Activated T-cell treated with anti-CD3 and anti-CD28 coated beads, Interleukin-2, amount 50 U/mL, for 4 hours (primary cell): ENCODE data around the gene ATP6V0C. TPM values are rescaled to one million over a fixed set of nuclear protein-coding genes. Genes with fewer than 3 reads are reported as not detected.
"Not testable (repeated sequence)": the region's sequence is repeated elsewhere in the genome, so short reads cannot be mapped to it uniquely, and the experiment has no call there.

Source experiments
- ATAC-seq, 2 donors: fragments of 200-7000 bp; cut with Tn5 transposase; one replicate each; pipeline ENCODE4 v1.10.0; 2021
- DNase-seq: peaks from one replicate; pipeline ENCODE4 v3.0.0-alpha.2; 2020
- H3K27me3 Mint-ChIP-seq: one replicate; pipeline ENCODE4 v1.8.0; 2021; ENCODE audit warnings: low read depth, mixed read lengths
- H3K36me3 Mint-ChIP-seq: one replicate; pipeline ENCODE4 v1.8.0; 2022; ENCODE audit warnings: mixed read lengths; ENCODE audit not compliant: insufficient read depth
- H3K4me1 Mint-ChIP-seq: one replicate; pipeline ENCODE4 v1.8.0; 2021; ENCODE audit warnings: low read depth, mixed read lengths
- H3K4me3 Mint-ChIP-seq: one replicate; pipeline ENCODE4 v1.8.0; 2021; ENCODE audit warnings: mild to moderate bottlenecking, moderate library complexity, mixed read lengths
- H3K9me3 Mint-ChIP-seq: one replicate; pipeline ENCODE4 v1.8.0; 2021; ENCODE audit warnings: mixed read lengths
- total RNA-seq, 3 donors: library from RNA; stranded (reverse); gene quantifications; one replicate each; pipeline ENCODE4 v1.2.1, GENCODE V29; 2021

ATP6V0C gene
- total RNA-seq, 3 donors from 2014 or later, result 184 to 198 (median 188) TPM

DNA sequence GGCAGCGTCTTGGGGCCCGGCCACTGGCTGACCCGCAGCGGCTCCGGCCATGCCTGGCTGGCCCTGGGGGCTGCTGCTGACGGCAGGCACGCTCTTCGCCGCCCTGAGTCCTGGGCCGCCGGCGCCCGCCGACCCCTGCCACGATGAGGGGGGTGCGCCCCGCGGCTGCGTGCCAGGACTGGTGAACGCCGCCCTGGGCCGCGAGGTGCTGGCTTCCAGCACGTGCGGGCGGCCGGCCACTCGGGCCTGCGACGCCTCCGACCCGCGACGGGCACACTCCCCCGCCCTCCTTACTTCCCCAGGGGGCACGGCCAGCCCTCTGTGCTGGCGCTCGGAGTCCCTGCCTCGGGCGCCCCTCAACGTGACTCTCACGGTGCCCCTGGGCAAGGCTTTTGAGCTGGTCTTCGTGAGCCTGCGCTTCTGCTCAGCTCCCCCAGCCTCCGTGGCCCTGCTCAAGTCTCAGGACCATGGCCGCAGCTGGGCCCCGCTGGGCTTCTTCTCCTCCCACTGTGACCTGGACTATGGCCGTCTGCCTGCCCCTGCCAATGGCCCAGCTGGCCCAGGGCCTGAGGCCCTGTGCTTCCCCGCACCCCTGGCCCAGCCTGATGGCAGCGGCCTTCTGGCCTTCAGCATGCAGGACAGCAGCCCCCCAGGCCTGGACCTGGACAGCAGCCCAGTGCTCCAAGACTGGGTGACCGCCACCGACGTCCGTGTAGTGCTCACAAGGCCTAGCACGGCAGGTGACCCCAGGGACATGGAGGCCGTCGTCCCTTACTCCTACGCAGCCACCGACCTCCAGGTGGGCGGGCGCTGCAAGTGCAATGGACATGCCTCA lies 41.9 kb upstream of the ATP6V0C start:
- ATAC-seq (no peak), DNase-seq (no peak)
- Mint-ChIP-seq H3K4me3 (no peak overlapping the region), H3K27me3 (peaks cover 34% of the 10 kb centered on the region), H3K9me3 (no peaks in the 10 kb centered on the region), H3K36me3 (no peaks in the 10 kb centered on the region), H3K4me1 (peaks cover 17% of the 10 kb centered on the region)

DNA sequence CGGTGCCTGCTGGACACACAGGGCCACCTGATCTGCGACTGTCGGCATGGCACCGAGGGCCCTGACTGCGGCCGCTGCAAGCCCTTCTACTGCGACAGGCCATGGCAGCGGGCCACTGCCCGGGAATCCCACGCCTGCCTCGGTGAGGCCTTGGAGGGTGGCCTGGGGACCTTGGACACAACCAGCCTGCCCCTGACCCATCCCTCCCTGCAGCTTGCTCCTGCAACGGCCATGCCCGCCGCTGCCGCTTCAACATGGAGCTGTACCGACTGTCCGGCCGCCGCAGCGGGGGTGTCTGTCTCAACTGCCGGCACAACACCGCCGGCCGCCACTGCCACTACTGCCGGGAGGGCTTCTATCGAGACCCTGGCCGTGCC lies 41.3 kb upstream of the ATP6V0C start:
- Mint-ChIP-seq H3K27me3 (peaks cover 29% of the 10 kb centered on the region), H3K36me3 (no peaks in the 10 kb centered on the region), H3K4me1 (peaks cover 17% of the 10 kb centered on the region), H3K4me3 (no peak overlapping the region), H3K9me3 (no peaks in the 10 kb centered on the region)
- no peak for DNase-seq
- ATAC-seq, result no peak

DNA sequence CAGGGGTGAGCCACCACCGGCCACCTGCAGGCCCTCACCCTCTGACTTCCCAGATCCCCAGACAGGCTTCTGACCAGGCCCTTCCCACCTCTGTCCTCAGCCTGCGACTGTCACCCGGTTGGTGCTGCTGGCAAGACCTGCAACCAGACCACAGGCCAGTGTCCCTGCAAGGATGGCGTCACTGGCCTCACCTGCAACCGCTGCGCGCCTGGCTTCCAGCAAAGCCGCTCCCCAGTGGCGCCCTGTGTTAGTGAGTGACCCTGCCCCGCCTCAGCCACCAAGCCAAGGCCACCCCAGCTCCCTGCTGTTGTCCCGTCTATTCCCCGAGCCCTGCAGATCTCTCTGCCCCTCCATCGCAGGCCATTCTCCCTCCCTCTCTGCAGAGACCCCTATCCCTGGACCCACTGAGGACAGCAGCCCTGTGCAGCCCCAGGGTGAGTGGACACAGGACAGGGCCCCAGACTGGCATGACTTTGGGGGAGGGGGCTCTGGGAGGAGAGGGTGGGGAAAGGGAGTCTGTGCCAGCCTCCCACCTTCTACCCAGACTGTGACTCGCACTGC lies 40.8 kb upstream of the ATP6V0C start:
- DNase-seq (no peak), ATAC-seq (no peak)
- Mint-ChIP-seq H3K4me3 (peak overlapping the region; percentile 69), H3K9me3 (no peaks in the 10 kb centered on the region), H3K27me3 (peaks cover 29% of the 10 kb centered on the region), H3K36me3 (no peaks in the 10 kb centered on the region), H3K4me1 (peaks cover 20% of the 10 kb centered on the region)

DNA sequence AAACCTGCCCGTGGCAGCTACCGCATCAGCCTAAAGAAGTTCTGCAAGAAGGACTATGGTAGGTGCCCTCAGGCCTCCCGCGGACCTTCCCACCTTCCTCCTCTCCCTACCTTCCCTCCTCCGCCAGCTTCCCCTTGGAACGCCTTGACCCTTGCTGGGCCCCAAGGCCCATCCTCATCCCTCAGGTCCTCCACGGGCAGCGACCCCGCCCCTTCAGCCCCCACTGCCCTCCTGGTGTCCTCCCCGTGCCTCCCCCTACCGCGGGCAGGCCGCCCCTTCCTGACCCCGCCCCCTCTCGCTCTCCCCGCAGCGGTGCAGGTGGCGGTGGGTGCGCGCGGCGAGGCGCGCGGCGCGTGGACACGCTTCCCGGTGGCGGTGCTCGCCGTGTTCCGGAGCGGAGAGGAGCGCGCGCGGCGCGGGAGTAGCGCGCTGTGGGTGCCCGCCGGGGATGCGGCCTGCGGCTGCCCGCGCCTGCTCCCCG lies 40.3 kb upstream of the ATP6V0C start:
- H3K27me3 Mint-ChIP-seq, result peaks cover 26% of the 10 kb centered on the region
- peaks cover 20% of the 10 kb centered on the region for H3K4me1 Mint-ChIP-seq
- DNase-seq (peak; percentile 21), ATAC-seq (peak in 1 of 2 donors; percentile 0)
- no peaks in the 10 kb centered on the region for H3K36me3 Mint-ChIP-seq
- H3K4me3 Mint-ChIP-seq, result peak overlapping the region; percentile 69
- no peaks in the 10 kb centered on the region for H3K9me3 Mint-ChIP-seq

GRCh38 chr16:2473999-2474876 lies 39.5 kb upstream of the ATP6V0C start:
- Mint-ChIP-seq H3K4me3 (peak overlapping the region; percentile 76), H3K9me3 (no peaks in the 10 kb centered on the region), H3K27me3 (peaks cover 23% of the 10 kb centered on the region), H3K4me1 (peaks cover 20% of the 10 kb centered on the region), H3K36me3 (no peaks in the 10 kb centered on the region)
- DNase-seq (peak; percentile 55), ATAC-seq (peak; percentile 64 to 66)

DNA sequence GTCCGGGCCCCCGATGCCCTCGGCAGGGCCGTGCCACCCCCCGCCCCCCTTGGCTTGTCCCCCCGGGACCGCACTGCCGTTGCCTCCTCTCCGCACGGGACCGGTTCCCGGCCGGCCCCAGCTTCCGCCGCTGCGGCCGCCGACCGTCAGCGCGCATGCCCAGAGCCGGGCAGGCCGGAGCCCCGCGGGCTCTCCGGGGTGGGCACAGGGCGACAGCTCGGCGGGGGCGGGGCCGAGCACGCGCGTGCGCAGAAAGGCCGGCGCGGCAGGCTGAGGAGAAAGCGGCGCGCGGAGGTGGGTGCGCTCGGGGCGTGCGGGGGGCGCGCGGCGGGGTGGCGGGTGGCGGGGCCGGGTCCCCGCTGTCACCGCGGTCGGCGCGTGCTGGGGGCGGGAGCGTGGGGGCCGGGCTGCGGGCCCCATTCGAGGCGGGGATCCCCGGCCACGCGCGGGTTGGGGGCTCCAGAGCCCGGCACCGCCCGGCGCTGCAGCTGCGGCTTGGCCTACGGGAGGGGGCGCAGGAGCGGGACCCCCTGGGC lies 38.8 kb upstream of the ATP6V0C start, which contains the start of gene TBC1D24:
TBC1D24 (plus strand) TSS at position 251 of the 536 bp plus-strand sequence. CDS start 21,022 bp downstream, outside the sequence.
- H3K4me1 Mint-ChIP-seq, result peaks cover 17% of the 10 kb centered on the region
- H3K27me3 Mint-ChIP-seq, result peaks cover 16% of the 10 kb centered on the region
- H3K9me3 Mint-ChIP-seq, result no peaks in the 10 kb centered on the region
- no peaks in the 10 kb centered on the region for H3K36me3 Mint-ChIP-seq
- H3K4me3 Mint-ChIP-seq, result peak within 1 kb of the TSS; percentile 76
- ATAC-seq, result peak; percentile 72 to 75
- peak; percentile 71 for DNase-seq

- ATAC-seq (peak; percentile 29 to 30), DNase-seq (peak; percentile 47)
- Mint-ChIP-seq H3K36me3 (no peaks in the 10 kb centered on the region), H3K4me3 (peak overlapping the region; percentile 71), H3K9me3 (no peaks in the 10 kb centered on the region), H3K27me3 (peaks cover 9% of the 10 kb centered on the region), H3K4me1 (peaks cover 17% of the 10 kb centered on the region)
These were observed 38.1 kb upstream of the ATP6V0C start for GRCh38 chr16:2475413-2476344.

DNA sequence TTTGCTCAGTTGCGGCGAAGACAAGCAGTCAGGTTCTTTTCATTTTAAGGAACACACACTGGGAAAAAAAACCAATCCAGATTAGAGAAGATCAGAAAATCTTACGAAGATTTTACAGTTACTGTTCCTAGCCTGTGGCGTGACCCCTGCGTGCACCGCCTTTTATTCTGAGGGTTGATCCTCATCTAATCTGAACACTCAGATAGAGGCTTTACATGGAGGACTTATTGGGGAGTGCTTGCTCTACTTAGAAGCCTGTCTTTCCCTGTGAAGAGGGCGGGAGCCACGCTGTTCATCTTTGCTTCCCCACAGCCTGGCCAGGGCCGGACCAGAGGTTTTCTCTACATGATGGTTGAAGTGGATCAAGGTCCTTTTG lies 37.4 kb upstream of the ATP6V0C start:
- ATAC-seq (no peak), DNase-seq (no peak)
- H3K9me3 Mint-ChIP-seq, result no peaks in the 10 kb centered on the region
- H3K36me3 Mint-ChIP-seq, result no peaks in the 10 kb centered on the region
- peaks cover 17% of the 10 kb centered on the region for H3K4me1 Mint-ChIP-seq
- H3K4me3 Mint-ChIP-seq, result peak overlapping the region; percentile 71
- peaks cover 8% of the 10 kb centered on the region for H3K27me3 Mint-ChIP-seq

DNA sequence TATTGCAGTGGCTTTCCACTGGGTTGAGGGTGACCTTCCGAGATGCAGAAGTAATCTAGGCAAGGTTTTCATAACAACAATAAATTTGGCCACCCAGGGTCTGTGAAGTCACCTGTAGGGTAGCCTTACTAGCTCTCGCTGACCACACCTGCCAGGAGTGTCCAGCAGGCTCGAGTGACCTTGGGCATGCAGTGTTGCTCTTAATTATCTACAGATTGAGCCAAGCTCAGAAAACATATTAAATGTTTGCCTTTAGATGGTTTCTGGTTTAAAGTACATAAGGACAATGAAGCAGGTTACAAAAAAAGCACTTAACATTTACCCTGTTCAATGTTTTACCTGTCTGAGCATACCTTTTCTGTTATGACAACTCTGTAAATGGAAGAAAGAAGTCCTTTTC lies 37.0 kb upstream of the ATP6V0C start:
- H3K36me3 Mint-ChIP-seq, result no peaks in the 10 kb centered on the region
- H3K4me1 Mint-ChIP-seq, result peaks cover 17% of the 10 kb centered on the region
- H3K4me3 Mint-ChIP-seq, result peak overlapping the region; percentile 71
- ATAC-seq (no peak), DNase-seq (no peak)
- H3K27me3 Mint-ChIP-seq, result peaks cover 8% of the 10 kb centered on the region
- H3K9me3 Mint-ChIP-seq, result no peaks in the 10 kb centered on the region

DNA sequence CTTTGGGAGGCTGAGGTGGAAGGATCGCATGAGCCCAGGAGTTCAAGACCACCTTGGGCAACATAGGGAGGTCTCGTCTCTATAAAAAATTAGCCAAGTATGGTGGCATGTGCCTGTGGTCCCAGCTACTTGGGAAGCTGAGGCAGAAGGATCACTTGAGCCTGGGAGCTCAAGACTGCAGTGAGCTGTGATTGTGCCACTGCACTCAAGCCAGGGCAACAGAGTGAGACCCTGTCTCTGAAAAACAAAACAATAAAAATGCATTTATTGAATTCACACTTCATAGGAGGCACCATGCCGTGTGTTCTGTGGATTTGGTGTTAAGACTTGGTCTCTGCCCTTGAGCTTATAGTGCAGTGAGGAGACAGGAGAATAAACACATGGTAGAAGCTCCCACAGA lies 36.4 kb upstream of the ATP6V0C start:
- DNase-seq (no peak), ATAC-seq (no peak)
- Mint-ChIP-seq H3K27me3 (peaks cover 8% of the 10 kb centered on the region), H3K9me3 (no peaks in the 10 kb centered on the region), H3K36me3 (no peaks in the 10 kb centered on the region), H3K4me1 (peaks cover 18% of the 10 kb centered on the region), H3K4me3 (no peak overlapping the region)

DNA sequence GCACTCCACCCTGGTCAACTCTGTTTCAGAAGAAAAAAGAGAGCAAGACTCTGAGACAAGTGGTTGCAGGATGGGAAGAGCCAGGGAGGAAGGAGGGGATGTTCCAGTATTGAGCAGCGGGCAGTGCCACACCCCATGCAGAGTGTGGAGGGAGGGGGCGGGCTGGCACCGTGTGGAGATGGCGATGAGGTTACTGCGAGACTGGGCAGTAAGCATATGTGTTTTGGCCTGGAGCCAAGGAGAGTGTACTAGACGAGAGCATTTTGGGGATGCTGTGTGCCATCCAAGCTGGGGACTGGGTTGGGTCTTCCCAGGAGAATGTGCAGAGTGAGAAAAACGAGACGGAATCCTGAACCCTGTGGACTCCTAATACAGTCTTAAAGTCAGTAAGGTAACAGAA lies 35.5 kb upstream of the ATP6V0C start:
- H3K36me3 Mint-ChIP-seq, result no peaks in the 10 kb centered on the region
- DNase-seq (no peak), ATAC-seq (no peak)
- no peaks in the 10 kb centered on the region for H3K9me3 Mint-ChIP-seq
- peaks cover 1% of the 10 kb centered on the region for H3K27me3 Mint-ChIP-seq
- peaks cover 14% of the 10 kb centered on the region for H3K4me1 Mint-ChIP-seq
- H3K4me3 Mint-ChIP-seq, result no peak overlapping the region

DNA sequence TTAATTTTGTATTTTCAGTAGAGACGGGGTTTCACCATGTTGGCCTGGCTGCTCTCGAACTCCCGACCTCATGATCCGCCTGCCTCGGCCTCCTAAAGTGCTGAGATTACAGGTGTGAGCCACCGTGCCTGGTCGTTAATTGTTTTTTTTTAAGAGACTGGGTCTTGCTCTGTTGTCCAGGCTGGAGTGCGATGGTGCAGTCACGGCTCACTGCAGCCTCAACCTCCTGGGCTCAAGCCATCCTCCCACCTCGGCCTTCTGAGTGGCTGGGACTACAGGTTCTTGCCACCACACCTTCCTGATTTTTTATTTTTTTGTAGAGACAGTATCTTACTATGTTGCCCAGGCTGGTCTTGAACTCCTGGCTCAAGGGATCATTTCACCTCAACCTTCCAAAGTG lies 33.8 kb upstream of the ATP6V0C start:
- ATAC-seq, H3K27me3 Mint-ChIP-seq, H3K36me3 Mint-ChIP-seq, DNase-seq, H3K9me3 Mint-ChIP-seq, H3K4me3 Mint-ChIP-seq: not testable (repeated sequence)
- peaks cover 13% of the 10 kb centered on the region for H3K4me1 Mint-ChIP-seq

DNA sequence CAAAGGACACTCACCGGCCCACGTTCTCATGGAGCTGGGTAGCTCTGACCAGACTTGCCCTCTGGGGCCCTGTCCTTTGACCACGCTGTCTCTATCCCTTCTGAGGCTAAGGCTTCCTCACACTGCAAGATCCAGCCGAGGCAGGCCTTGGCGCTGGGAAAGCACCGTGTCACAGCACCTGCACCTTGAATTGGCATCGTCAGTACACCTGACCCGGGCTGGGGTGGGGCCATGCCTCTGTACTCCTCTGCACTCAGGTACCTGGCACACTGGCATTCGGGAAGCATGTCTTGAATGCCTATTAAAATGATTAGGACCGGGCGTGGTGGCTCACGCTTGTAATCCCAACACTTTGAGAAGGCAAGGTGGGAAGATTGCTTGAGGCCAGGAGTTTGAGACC lies 32.8 kb upstream of the ATP6V0C start:
- Mint-ChIP-seq H3K27me3 (no peaks in the 10 kb centered on the region), H3K4me1 (peaks cover 13% of the 10 kb centered on the region), H3K9me3 (no peaks in the 10 kb centered on the region), H3K36me3 (no peaks in the 10 kb centered on the region), H3K4me3 (no peak overlapping the region)
- ATAC-seq, result no peak
- no peak for DNase-seq
